GM23338 (cell line): Measurements from ENCODE around the gene ESRRA. TPM values are rescaled to one million over a fixed set of nuclear protein-coding genes. Genes with fewer than 3 reads are reported as not detected.

Experiments
- ATAC-seq: fragments of 200-7000 bp; cut with Tn5 transposase; 3 replicates; pipeline ENCODE4 v1.9.1; 2020
- DNase-seq: peaks from one replicate; pipeline ENCODE4 v3.0.0-alpha.2; 2015; ENCODE audit warnings: low spot score
- H2AFZ ChIP-seq: fragments of 200-600 bp; sonication (generic); 2 replicates; pipeline ENCODE4 v1.8.0; 2016; ENCODE audit warnings: antibody characterized with exemption, mild to moderate bottlenecking, moderate library complexity
- H3F3A ChIP-seq: fragments of 200-600 bp; sonication (generic); replicated peaks from 2 replicates; pipeline ENCODE4 v1.8.0; 2017; ENCODE audit warnings: antibody characterized with exemption, mixed run types, low read depth
- H3K27ac ChIP-seq: fragments of 200-600 bp; sonication (generic); 2 replicates; pipeline ENCODE4 v1.6.1; 2016; ENCODE audit warnings: low read depth
- H3K27me3 ChIP-seq: fragments of 200-600 bp; sonication (generic); 2 replicates; pipeline ENCODE4 v1.8.0; 2016; ENCODE audit warnings: mild to moderate bottlenecking, mixed run types, moderate library complexity; ENCODE audit not compliant: insufficient read depth
- H3K36me3 ChIP-seq: fragments of 200-600 bp; sonication (generic); 2 replicates; pipeline ENCODE4 v1.8.0; 2016; ENCODE audit warnings: mild to moderate bottlenecking; ENCODE audit not compliant: insufficient read depth
- H3K4me1 ChIP-seq: fragments of 200-600 bp; sonication (generic); 2 replicates; pipeline ENCODE4 v1.8.0; 2016; ENCODE audit warnings: mild to moderate bottlenecking, moderate library complexity; ENCODE audit not compliant: insufficient read depth
- H3K4me2 ChIP-seq: fragments of 200-600 bp; sonication (generic); 2 replicates; pipeline ENCODE4 v1.7.1; 2017; ENCODE audit warnings: mixed run types
- H3K4me3 ChIP-seq: fragments of 200-600 bp; sonication (generic); 2 replicates; pipeline ENCODE4 v1.6.1; 2016; ENCODE audit warnings: mixed run types
- H3K79me2 ChIP-seq: fragments of 200-600 bp; sonication (generic); replicated peaks from 2 replicates; pipeline ENCODE4 v1.8.0; 2017; ENCODE audit warnings: mild to moderate bottlenecking; ENCODE audit not compliant: insufficient read depth
- H3K9me2 ChIP-seq: fragments of 200-600 bp; sonication (generic); 2 replicates; pipeline ENCODE4 v1.8.0; 2017; ENCODE audit not compliant: insufficient read depth
- H4K20me1 ChIP-seq: fragments of 200-600 bp; sonication (generic); replicated peaks from 2 replicates; pipeline ENCODE4 v1.8.0; 2017; ENCODE audit warnings: mild to moderate bottlenecking; ENCODE audit not compliant: insufficient read depth
- H3K27ac Mint-ChIP-seq: 2 replicates; pipeline ENCODE4 v1.8.0; 2020; ENCODE audit warnings: inconsistent platforms, mild to moderate bottlenecking, moderate library complexity, mixed read lengths
- H3K27me3 Mint-ChIP-seq: 3 replicates; pipeline ENCODE4 v1.8.0; 2022; ENCODE audit warnings: low read depth, mild to moderate bottlenecking, moderate library complexity, mixed read lengths, inconsistent platforms; ENCODE audit not compliant: insufficient read depth, poor library complexity
- H3K36me3 Mint-ChIP-seq: 3 replicates; pipeline ENCODE4 v1.8.0; 2021; ENCODE audit warnings: low read depth, mild to moderate bottlenecking, inconsistent platforms, moderate library complexity, mixed read lengths
- H3K4me1 Mint-ChIP-seq: 3 replicates; pipeline ENCODE4 v1.8.0; 2020; ENCODE audit warnings: mild to moderate bottlenecking, inconsistent platforms, mixed read lengths
- H3K4me3 Mint-ChIP-seq: 3 replicates; pipeline ENCODE4 v1.8.0; 2021; ENCODE audit warnings: moderate library complexity, mild to moderate bottlenecking, inconsistent platforms, mixed read lengths
- H3K9me3 Mint-ChIP-seq: 3 replicates; pipeline ENCODE4 v1.8.0; 2020; ENCODE audit warnings: moderate library complexity, mild to moderate bottlenecking, inconsistent platforms, mixed read lengths
- CREB1 ChIP-seq: fragments of 250-450 bp; sonication (Bioruptor Pico); IDR thresholded peaks from 2 replicates; pipeline ENCODE4 v1.5.0; 2020; ENCODE audit warnings: low read depth, mild to moderate bottlenecking, moderate library complexity
- ETS1 ChIP-seq: IDR thresholded peaks from 2 replicates; pipeline ENCODE4 v1.6.1; 2016; ENCODE audit warnings: antibody characterized with exemption
- EZH2 ChIP-seq: fragments of 200-600 bp; sonication (generic); IDR thresholded peaks from one replicate; pipeline ENCODE4 v1.8.0; 2017; ENCODE audit warnings: antibody characterized with exemption, mild to moderate bottlenecking, low read depth; ENCODE audit not compliant: unreplicated experiment
- EZH2phosphoT487 ChIP-seq: fragments of 200-600 bp; sonication (generic); IDR thresholded peaks from one replicate; pipeline ENCODE4 v1.8.1; 2018; ENCODE audit warnings: antibody characterized with exemption; ENCODE audit not compliant: unreplicated experiment
- JUNB ChIP-seq: IDR thresholded peaks from one replicate; pipeline ENCODE4 v1.6.1; 2016; ENCODE audit warnings: antibody characterized with exemption; ENCODE audit not compliant: unreplicated experiment
- NANOG ChIP-seq: IDR thresholded peaks from 2 replicates; pipeline ENCODE4 v1.6.1; 2016; ENCODE audit warnings: antibody characterized with exemption, borderline replicate concordance
- POLR2AphosphoS5 ChIP-seq: IDR thresholded peaks from 2 replicates; pipeline ENCODE4 v1.6.1; 2016; ENCODE audit warnings: antibody characterized with exemption, low read depth
- REST ChIP-seq: IDR thresholded peaks from one replicate; pipeline ENCODE4 v1.6.1; 2018; ENCODE audit warnings: antibody characterized with exemption; ENCODE audit not compliant: unreplicated experiment
- STAT1 ChIP-seq: IDR thresholded peaks from one replicate; pipeline ENCODE4 v1.6.1; 2016; ENCODE audit warnings: antibody characterized with exemption; ENCODE audit not compliant: unreplicated experiment
- ZNF114 ChIP-seq: fragments of 250-450 bp; sonication (Bioruptor Pico); IDR thresholded peaks from 2 replicates; pipeline ENCODE4 v1.5.0; 2020; ENCODE audit warnings: mild to moderate bottlenecking, moderate library complexity
- ZNF331 ChIP-seq: fragments of 250-450 bp; sonication (Bioruptor Pico); IDR thresholded peaks from 2 replicates; pipeline ENCODE4 v1.5.0; 2020; ENCODE audit warnings: low read depth, mild to moderate bottlenecking, moderate library complexity
- polyA plus RNA-seq: library from polyadenylated mRNA; unstranded; fragments of >200 nt; fragmentation: Nextera tagmentation; extraction: Ambion mirVana; gene quantifications from 2 replicates; pipeline ENCODE4 v1.2.1, GENCODE V29; 2016
- total RNA-seq: library from RNA; depleted of rRNA; stranded (reverse); fragments of >200 nt; shearing (Covaris generic); gene quantifications from 2 replicates; pipeline ENCODE4 v1.2.3, GENCODE V29; 2014
- TF ChIP-seq, protein P1 (sequence below), 2 experiments: fragments of 200-600 bp in 1 of 2; sonication (generic) in 1 of 2; conservative IDR thresholded peaks; 2 replicates each; pipeline versions ENCODE4 v1.5.1 to v1.6.1; 2016 to 2017; ENCODE audit warnings: antibody characterized with exemption in 2 of 2, low read depth in 2 of 2, mild to moderate bottlenecking in 2 of 2, moderate library complexity in 1 of 2

The ESRRA gene
- total and polyA plus RNA-seq, 2 experiments from 2014 or later: 13.7 to 55.1 TPM

DNA sequence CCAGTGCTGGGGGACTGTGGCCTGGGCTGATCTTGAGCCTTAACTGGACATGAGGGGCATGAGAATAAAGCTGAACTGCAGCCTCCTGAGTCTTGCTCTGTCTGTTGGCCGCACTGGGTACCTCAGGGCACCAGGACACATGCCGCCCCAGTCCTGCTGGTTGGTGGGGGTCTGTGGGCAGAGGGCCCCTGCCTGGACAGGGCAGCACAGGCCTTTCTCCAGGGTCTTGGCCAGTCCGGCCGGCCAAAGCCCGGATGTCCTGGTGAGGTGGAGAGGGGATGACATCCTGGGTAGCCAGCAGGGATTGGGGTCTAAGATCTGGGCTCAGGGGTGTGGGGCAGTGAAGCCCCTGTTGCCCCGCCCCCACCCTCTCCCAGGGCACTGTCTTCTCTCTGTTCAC is 52.1 kb downstream of the ESRRA start:
- H3K27me3 ChIP-seq: peaks cover 14% of the 10 kb centered on the region; the same call in 1 of the 2 replicates
- peaks cover 17% of the 10 kb centered on the region; the same call in 1 of the 2 replicates for H3K4me1 ChIP-seq
- no peaks in the 10 kb centered on the region for H3K9me2 ChIP-seq
- no peak overlapping the region for H2AFZ ChIP-seq
- H3K36me3 Mint-ChIP-seq: peaks cover 7% of the 10 kb centered on the region
- H3K4me3 Mint-ChIP-seq: no peak overlapping the region
- no peak for DNase-seq
- no peaks in the 10 kb centered on the region for H3K36me3 ChIP-seq
- TF ChIP-seq CREB1 (no peak), ZNF331 (CRISPR knock-in tag) (no peak), POLR2AphosphoS5 (no peak), ZNF114 (CRISPR knock-in tag) (no peak), NANOG (no peak), ETS1 (no peak), EZH2phosphoT487 (no peak), EZH2 (no peak), REST (no peak), JUNB (no peak), STAT1 (no peak)
- TF ChIP-seq, protein P1, sequence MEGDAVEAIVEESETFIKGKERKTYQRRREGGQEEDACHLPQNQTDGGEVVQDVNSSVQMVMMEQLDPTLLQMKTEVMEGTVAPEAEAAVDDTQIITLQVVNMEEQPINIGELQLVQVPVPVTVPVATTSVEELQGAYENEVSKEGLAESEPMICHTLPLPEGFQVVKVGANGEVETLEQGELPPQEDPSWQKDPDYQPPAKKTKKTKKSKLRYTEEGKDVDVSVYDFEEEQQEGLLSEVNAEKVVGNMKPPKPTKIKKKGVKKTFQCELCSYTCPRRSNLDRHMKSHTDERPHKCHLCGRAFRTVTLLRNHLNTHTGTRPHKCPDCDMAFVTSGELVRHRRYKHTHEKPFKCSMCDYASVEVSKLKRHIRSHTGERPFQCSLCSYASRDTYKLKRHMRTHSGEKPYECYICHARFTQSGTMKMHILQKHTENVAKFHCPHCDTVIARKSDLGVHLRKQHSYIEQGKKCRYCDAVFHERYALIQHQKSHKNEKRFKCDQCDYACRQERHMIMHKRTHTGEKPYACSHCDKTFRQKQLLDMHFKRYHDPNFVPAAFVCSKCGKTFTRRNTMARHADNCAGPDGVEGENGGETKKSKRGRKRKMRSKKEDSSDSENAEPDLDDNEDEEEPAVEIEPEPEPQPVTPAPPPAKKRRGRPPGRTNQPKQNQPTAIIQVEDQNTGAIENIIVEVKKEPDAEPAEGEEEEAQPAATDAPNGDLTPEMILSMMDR (conservative IDR thresholded peaks at IDR 0.05; ENCODE audit: low read depth in 2 of 2): no peak
- peaks cover 18% of the 10 kb centered on the region for H3K27me3 Mint-ChIP-seq
- no peaks in the 10 kb centered on the region for H4K20me1 ChIP-seq
- ATAC-seq: no peak
- no peak overlapping the region for H3K4me3 ChIP-seq
- no peaks in the 10 kb centered on the region for H3K9me3 Mint-ChIP-seq
- 0 out of 2 replicates have a peak, but pooled peaks cover 13% of the 10 kb centered on the region for H3F3A ChIP-seq
- no peak overlapping the region for H3K4me2 ChIP-seq
- H3K4me1 Mint-ChIP-seq: peaks cover 29% of the 10 kb centered on the region
- no peak overlapping the region for H3K27ac ChIP-seq
- no peak overlapping the region for H3K27ac Mint-ChIP-seq
- no peaks in the 10 kb centered on the region for H3K79me2 ChIP-seq
